H9 (cell line): Measurements from ENCODE around the gene MPHOSPH6. TPM values are rescaled to one million over a fixed set of nuclear protein-coding genes. Genes with fewer than 3 reads are reported as not detected.

ENCODE experiments used
- DNase-seq: peaks from one replicate; pipeline ENCODE4 v3.0.0-alpha.2; 2017
- H2AFZ ChIP-seq: one replicate; pipeline ENCODE4 v1.6.1; 2013; ENCODE audit warnings: mild to moderate bottlenecking, low read length, control low read depth, moderate library complexity
- H2AK5ac ChIP-seq: 2 replicates; pipeline ENCODE4 v1.6.1; 2013; ENCODE audit warnings: low read length, control low read depth, mixed read lengths; ENCODE audit not compliant: insufficient read length
- H2BK120ac ChIP-seq: one replicate; pipeline ENCODE4 v1.6.1; 2013; ENCODE audit warnings: low read depth, mild to moderate bottlenecking, low read length, control low read depth, inconsistent platforms; ENCODE audit not compliant: poor library complexity, severe bottlenecking
- H2BK12ac ChIP-seq: 2 replicates; pipeline ENCODE4 v1.6.1; 2013; ENCODE audit warnings: low read length, control low read depth, mixed read lengths, low read depth; ENCODE audit not compliant: insufficient read length
- H2BK15ac ChIP-seq: 2 replicates; pipeline ENCODE4 v1.6.1; 2013; ENCODE audit warnings: low read depth, low read length, control low read depth
- H2BK20ac ChIP-seq: one replicate; pipeline ENCODE4 v1.6.1; 2013; ENCODE audit warnings: low read depth, mild to moderate bottlenecking, low read length, control low read depth, inconsistent platforms; ENCODE audit not compliant: poor library complexity, severe bottlenecking
- H2BK5ac ChIP-seq: 2 replicates; pipeline ENCODE4 v1.6.1; 2013; ENCODE audit warnings: low read length, control low read depth, mixed read lengths; ENCODE audit not compliant: insufficient read length
- H3K14ac ChIP-seq: 2 replicates; pipeline ENCODE4 v1.6.1; 2013; ENCODE audit warnings: low read length, control low read depth; ENCODE audit not compliant: insufficient read depth
- H3K18ac ChIP-seq: 2 replicates; pipeline ENCODE4 v1.6.1; 2013; ENCODE audit warnings: low read depth, mild to moderate bottlenecking, mixed read lengths, low read length, control low read depth; ENCODE audit not compliant: insufficient read length
- H3K23ac ChIP-seq: 2 replicates; pipeline ENCODE4 v1.6.1; 2013; ENCODE audit warnings: low read length, control low read depth, mixed read lengths, low read depth; ENCODE audit not compliant: insufficient read length
- H3K23me2 ChIP-seq: 2 replicates; pipeline ENCODE4 v1.6.1; 2013; ENCODE audit warnings: low read depth, mild to moderate bottlenecking, mixed read lengths, low read length, control low read depth; ENCODE audit not compliant: insufficient read length, poor library complexity, severe bottlenecking
- H3K27ac ChIP-seq: 2 replicates; pipeline ENCODE4 v1.5.1; 2013; ENCODE audit warnings: low read length, control low read depth, mixed read lengths, low read depth; ENCODE audit not compliant: insufficient read length
- H3K27me3 ChIP-seq: 2 replicates; pipeline ENCODE4 v1.6.1; 2013; ENCODE audit warnings: low read length, control low read depth, inconsistent platforms; ENCODE audit not compliant: insufficient read depth
- H3K4ac ChIP-seq: 2 replicates; pipeline ENCODE4 v1.6.1; 2013; ENCODE audit warnings: low read depth, mild to moderate bottlenecking, control low read depth, inconsistent platforms, low read length, moderate library complexity
- H3K4me1 ChIP-seq: 2 replicates; pipeline ENCODE4 v1.6.1; 2013; ENCODE audit warnings: low read length, control low read depth, inconsistent platforms; ENCODE audit not compliant: insufficient read depth
- H3K4me2 ChIP-seq: 2 replicates; pipeline ENCODE4 v1.6.1; 2013; ENCODE audit warnings: low read length, control low read depth, mixed read lengths; ENCODE audit not compliant: insufficient read length, insufficient read depth
- H3K56ac ChIP-seq: 2 replicates; pipeline ENCODE4 v1.6.1; 2013; ENCODE audit warnings: low read depth, mild to moderate bottlenecking, mixed read lengths, low read length, control low read depth; ENCODE audit not compliant: insufficient read length
- H3K79me1 ChIP-seq: 2 replicates; pipeline ENCODE4 v1.6.1; 2013; ENCODE audit warnings: low read depth, mild to moderate bottlenecking, moderate library complexity, low read length, control low read depth, inconsistent platforms; ENCODE audit not compliant: insufficient read depth, poor library complexity, severe bottlenecking
- H3K79me2 ChIP-seq: 2 replicates; pipeline ENCODE4 v1.6.1; 2013; ENCODE audit warnings: low read length, control low read depth, inconsistent platforms; ENCODE audit not compliant: insufficient read depth
- H3K9ac ChIP-seq: 2 replicates; pipeline ENCODE4 v1.6.1; 2013; ENCODE audit warnings: low read length, control low read depth, mixed read lengths; ENCODE audit not compliant: insufficient read length; ENCODE audit errors: extremely low read depth
- H3K9me3 ChIP-seq: one replicate; pipeline ENCODE4 v1.6.1; 2013; ENCODE audit warnings: low read depth, low read length, inconsistent platforms; ENCODE audit not compliant: control insufficient read depth
- H3T11ph ChIP-seq: one replicate; pipeline ENCODE4 v1.6.1; 2013; ENCODE audit warnings: mild to moderate bottlenecking, low read length, control low read depth, inconsistent platforms
- H4K20me1 ChIP-seq: one replicate; pipeline ENCODE4 v1.6.1; 2013; ENCODE audit not compliant: control insufficient read depth, insufficient read length, insufficient read depth
- H4K5ac ChIP-seq: 2 replicates; pipeline ENCODE4 v1.6.1; 2013; ENCODE audit warnings: low read depth, mild to moderate bottlenecking, mixed read lengths, low read length, control low read depth; ENCODE audit not compliant: insufficient read length
- H4K8ac ChIP-seq: replicated peaks from 2 replicates; pipeline ENCODE4 v1.6.1; 2013; ENCODE audit warnings: low read length, control low read depth, mixed read lengths, low read depth; ENCODE audit not compliant: insufficient read length
- H4K91ac ChIP-seq: 2 replicates; pipeline ENCODE4 v1.6.1; 2013; ENCODE audit warnings: low read depth, mild to moderate bottlenecking, moderate library complexity, mixed read lengths, low read length, control low read depth; ENCODE audit not compliant: insufficient read length
- H3K27ac Mint-ChIP-seq, 3 experiments: 2 replicates in 2 of 3; 3 replicates in 1 of 3; pipeline ENCODE4 v1.8.0; 2020 to 2021; ENCODE audit warnings: mixed read lengths in 3 of 3, mild to moderate bottlenecking in 1 of 3, moderate library complexity in 1 of 3
- H3K27me3 Mint-ChIP-seq: 2 replicates; pipeline ENCODE4 v1.8.0; 2021; ENCODE audit warnings: low read depth, mild to moderate bottlenecking, moderate library complexity, mixed read lengths
- H3K36me3 Mint-ChIP-seq, 3 experiments: 2 replicates in 2 of 3; 3 replicates in 1 of 3; pipeline ENCODE4 v1.8.0; 2020 to 2021; ENCODE audit warnings: low read depth in 3 of 3, mixed read lengths in 3 of 3; ENCODE audit not compliant: insufficient read depth in 1 of 3
- H3K4me1 Mint-ChIP-seq, 2 experiments: 2 replicates each; pipeline ENCODE4 v1.8.0; 2020; ENCODE audit warnings: mixed read lengths in 2 of 2
- H3K4me3 Mint-ChIP-seq, 2 experiments: 2 replicates in 1 of 2; 3 replicates in 1 of 2; pipeline ENCODE4 v1.8.0; 2020 to 2021; ENCODE audit warnings: mild to moderate bottlenecking in 2 of 2, mixed read lengths in 2 of 2, moderate library complexity in 1 of 2
- H3K9me3 Mint-ChIP-seq, 2 experiments: 2 replicates in 1 of 2; 3 replicates in 1 of 2; pipeline ENCODE4 v1.8.0; 2020; ENCODE audit warnings: mild to moderate bottlenecking in 2 of 2, mixed read lengths in 2 of 2, moderate library complexity in 1 of 2
- CTCF ChIP-seq: fragments of 200-600 bp; sonication (generic); conservative IDR thresholded peaks from 3 replicates; pipeline ENCODE4 v1.8.0; 2021; ENCODE audit warnings: antibody characterized with exemption, mild to moderate bottlenecking
- WGBS: extraction: QIAGEN DNeasy Blood & Tissue Kit; methylation state at CpG from one replicate; pipeline ENCODE4 v1.1.7; 2013; ENCODE audit warnings: missing lambda C conversion rate, low lambda C conversion rate, mixed read lengths; ENCODE audit not compliant: insufficient read length; ENCODE audit errors: extremely low coverage; 5-methylcytosine and 5-hydroxymethylcytosine counted together
- total RNA-seq: library from RNA; stranded (reverse); gene quantifications from 2 replicates; pipeline ENCODE4 v1.2.1, GENCODE V29; 2021

The MPHOSPH6 gene
- total RNA-seq, 1 experiment from 2014 or later: 38.3 TPM

GRCh38 chr16:82118749-82119148, 51.3 kb downstream of the MPHOSPH6 start:
- no peak overlapping the region for H3K27ac Mint-ChIP-seq

More at GRCh38 chr16:82118749-82119148, 51.3 kb downstream of the MPHOSPH6 start:
- DNase-seq: no peak
- Mint-ChIP-seq H3K4me1 (peaks cover 0 to 2% of the 10 kb centered on the region in 2 experiments; a peak in 1 of 4 replicates), H3K9me3 (no peaks in the 10 kb centered on the region), H3K36me3 (no peaks in the 10 kb centered on the region), H3K27me3 (no peaks in the 10 kb centered on the region), H3K4me3 (no peak overlapping the region)
- no peak overlapping the region for H2BK20ac ChIP-seq
- H2BK5ac ChIP-seq: no peak overlapping the region
- no peak overlapping the region for H3T11ph ChIP-seq
- no peak overlapping the region for H4K91ac ChIP-seq
- H3K4me1 ChIP-seq: no peaks in the 10 kb centered on the region; the same call in 1 of the 2 replicates
- H3K4ac ChIP-seq: no peak overlapping the region
- H3K79me2 ChIP-seq: no peaks in the 10 kb centered on the region
- H3K23ac ChIP-seq: no peak overlapping the region
- WGBS: no CpG with 5 or more reads among the region's 2 CpGs
- H2BK15ac ChIP-seq: no peak overlapping the region
- no peak overlapping the region for H2AK5ac ChIP-seq
- no peaks in the 10 kb centered on the region for H4K20me1 ChIP-seq
- H4K5ac ChIP-seq: no peak overlapping the region
- no peak overlapping the region for H3K14ac ChIP-seq
- no peak overlapping the region for H2BK12ac ChIP-seq
- H3K9ac ChIP-seq: no peak overlapping the region
- no peaks in the 10 kb centered on the region for H3K9me3 ChIP-seq
- H3K18ac ChIP-seq: no peak overlapping the region
- H2BK120ac ChIP-seq: no peak overlapping the region
- no peaks in the 10 kb centered on the region for H3K79me1 ChIP-seq
- H3K23me2 ChIP-seq: no peaks in the 10 kb centered on the region
- no peak overlapping the region for H3K27ac ChIP-seq
- no peak overlapping the region for H4K8ac ChIP-seq
- H3K27me3 ChIP-seq: no peaks in the 10 kb centered on the region; the same call in 1 of the 2 replicates
- no peak for TF ChIP-seq CTCF
- no peak overlapping the region for H2AFZ ChIP-seq
- H3K4me2 ChIP-seq: no peak overlapping the region
- no peak overlapping the region for H3K56ac ChIP-seq
